Fibroblast of mammary gland (primary cell): ENCODE results near the gene CRIP1.

ENCODE experiments used
- DNase-seq: peaks from one replicate; pipeline ENCODE4 v3.0.0-alpha.2; 2010; ENCODE audit warnings: low read depth
- H3K4me3 ChIP-seq: 2 replicates; pipeline ENCODE4 v1.5.1; 2011; ENCODE audit warnings: low read depth, mild to moderate bottlenecking, low read length, moderate library complexity; ENCODE audit not compliant: control insufficient read depth
- TF ChIP-seq, protein P1 (sequence below): conservative IDR thresholded peaks from 2 replicates; pipeline ENCODE4 v1.5.1; 2011; ENCODE audit warnings: low read depth, low read length, inconsistent platforms; ENCODE audit not compliant: control insufficient read depth, insufficient read depth

CRIP1 gene

GRCh38 chr14:105536051-105536450 is 49.4 kb downstream of the CRIP1 start:
- TF ChIP-seq, protein P1, sequence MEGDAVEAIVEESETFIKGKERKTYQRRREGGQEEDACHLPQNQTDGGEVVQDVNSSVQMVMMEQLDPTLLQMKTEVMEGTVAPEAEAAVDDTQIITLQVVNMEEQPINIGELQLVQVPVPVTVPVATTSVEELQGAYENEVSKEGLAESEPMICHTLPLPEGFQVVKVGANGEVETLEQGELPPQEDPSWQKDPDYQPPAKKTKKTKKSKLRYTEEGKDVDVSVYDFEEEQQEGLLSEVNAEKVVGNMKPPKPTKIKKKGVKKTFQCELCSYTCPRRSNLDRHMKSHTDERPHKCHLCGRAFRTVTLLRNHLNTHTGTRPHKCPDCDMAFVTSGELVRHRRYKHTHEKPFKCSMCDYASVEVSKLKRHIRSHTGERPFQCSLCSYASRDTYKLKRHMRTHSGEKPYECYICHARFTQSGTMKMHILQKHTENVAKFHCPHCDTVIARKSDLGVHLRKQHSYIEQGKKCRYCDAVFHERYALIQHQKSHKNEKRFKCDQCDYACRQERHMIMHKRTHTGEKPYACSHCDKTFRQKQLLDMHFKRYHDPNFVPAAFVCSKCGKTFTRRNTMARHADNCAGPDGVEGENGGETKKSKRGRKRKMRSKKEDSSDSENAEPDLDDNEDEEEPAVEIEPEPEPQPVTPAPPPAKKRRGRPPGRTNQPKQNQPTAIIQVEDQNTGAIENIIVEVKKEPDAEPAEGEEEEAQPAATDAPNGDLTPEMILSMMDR, result no peak
- no peak overlapping the region for H3K4me3 ChIP-seq
- DNase-seq, result no peak

DNA sequence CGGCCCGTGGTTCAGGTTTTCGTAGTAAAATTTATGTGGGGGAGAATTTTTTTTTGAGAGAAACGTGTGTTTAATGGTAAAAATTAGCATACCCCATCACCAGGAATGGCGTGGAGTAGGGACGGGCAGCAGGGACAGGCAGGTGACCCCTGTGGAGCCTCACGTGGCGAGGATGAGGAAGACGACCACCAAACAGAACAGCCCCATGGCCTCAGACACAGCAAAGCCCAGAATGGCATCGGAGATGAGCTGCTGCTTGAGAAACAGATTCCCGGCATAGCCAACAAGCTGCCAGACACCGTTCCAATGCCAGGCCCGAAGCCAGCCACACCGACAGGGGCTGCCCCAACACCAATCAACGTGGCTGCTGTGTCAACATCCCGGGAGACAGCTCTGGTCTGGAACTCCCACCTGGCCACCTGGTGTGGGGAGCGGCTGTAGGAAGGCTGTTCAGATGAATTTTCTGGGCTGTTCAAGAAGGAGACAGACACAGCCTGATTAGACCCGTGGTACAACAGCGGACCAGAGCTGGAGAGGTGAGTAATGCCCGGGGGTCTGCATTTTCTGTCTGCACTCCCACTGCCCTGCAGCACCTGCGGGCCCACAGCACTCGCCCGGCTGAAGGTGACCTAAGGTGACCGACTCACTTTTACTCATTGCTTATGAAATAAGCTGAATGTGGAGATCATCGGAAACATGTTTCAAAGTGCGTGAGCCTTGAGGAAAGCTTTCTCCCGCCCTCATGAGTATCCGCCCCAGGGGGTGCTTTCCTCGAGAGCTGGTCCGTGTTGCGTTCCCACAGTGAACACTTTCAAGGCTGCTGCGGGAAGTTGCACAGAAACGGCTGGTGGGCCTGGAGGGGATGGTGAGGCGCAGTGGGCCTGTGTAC is 50.2 kb downstream of the CRIP1 start:
- TF ChIP-seq, protein P1, result no peak
- H3K4me3 ChIP-seq, result no peak overlapping the region
- DNase-seq, result no peak

GRCh38 chr14:105537580-105538474 is 51.1 kb downstream of the CRIP1 start:
- TF ChIP-seq, protein P1, result peak; percentile 72
- H3K4me3 ChIP-seq, result no peak overlapping the region
- no peak for DNase-seq
